Measurements from ENCODE around the gene ANKRD63. TPM values are rescaled to one million over a fixed set of nuclear protein-coding genes. Genes with fewer than 3 reads are reported as not detected.
A peak's percentile ranks its signal among the peaks of the same experiment; 100 is the strongest.

Gene ANKRD63
- total RNA-seq, 1 experiment from 2014 or later: 0.97 TPM

DNA sequence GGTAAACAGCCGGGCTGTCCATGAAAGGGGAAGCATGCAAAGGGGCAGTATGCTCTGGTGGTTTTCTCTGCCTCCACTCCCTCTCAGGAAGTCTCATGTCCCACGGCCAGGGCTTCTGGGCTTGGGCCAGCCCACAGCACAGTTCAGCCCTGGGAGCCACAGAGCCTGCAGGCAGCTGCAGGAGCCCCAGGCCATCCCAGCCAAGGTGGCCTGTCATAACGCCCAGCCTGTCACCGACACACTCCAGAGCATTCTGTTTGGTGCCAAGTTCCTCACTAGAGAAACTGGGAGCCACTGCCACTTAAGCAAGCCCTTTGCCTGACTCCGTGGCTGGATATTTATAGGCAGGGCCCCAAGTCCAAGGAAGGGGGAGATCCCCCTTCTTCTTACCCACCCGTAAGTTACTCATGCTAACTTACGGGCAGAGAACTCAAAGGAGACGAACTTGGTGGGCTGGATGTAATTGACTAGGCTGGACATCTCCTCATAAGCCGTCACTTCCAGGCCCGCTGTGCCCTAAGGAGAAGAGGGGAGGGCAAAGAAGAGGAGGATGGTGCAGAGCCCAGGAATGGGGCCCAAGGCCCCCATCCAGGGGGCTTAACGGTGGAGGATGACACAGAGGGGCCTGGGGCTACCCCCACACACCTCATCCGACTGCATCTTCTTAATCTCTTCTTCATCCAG lies 13.2 kb upstream of the ANKRD63 start:
- no peak for DNase-seq (ENCODE audit: low read depth)

DNA sequence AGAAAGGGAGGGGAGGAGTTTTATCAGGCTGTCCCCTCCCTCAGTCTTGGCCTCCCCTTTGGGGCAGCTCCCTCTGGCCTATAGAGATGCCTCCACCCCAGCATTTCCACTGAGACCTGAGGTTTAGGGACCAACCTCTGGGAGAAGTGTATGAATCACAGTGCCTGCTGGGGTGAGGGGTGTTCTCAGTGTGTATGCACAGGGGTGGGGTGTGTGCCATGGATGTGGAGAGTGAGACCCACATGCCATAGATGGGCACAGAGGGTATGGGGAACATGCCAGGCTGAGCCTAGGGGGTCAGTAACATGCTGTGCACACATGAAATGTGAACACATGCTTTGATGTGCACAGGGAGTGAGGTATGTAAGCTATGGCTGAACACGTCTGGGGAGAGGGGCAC lies 12.4 kb upstream of the ANKRD63 start:
- no peak for DNase-seq (ENCODE audit: low read depth)

DNA sequence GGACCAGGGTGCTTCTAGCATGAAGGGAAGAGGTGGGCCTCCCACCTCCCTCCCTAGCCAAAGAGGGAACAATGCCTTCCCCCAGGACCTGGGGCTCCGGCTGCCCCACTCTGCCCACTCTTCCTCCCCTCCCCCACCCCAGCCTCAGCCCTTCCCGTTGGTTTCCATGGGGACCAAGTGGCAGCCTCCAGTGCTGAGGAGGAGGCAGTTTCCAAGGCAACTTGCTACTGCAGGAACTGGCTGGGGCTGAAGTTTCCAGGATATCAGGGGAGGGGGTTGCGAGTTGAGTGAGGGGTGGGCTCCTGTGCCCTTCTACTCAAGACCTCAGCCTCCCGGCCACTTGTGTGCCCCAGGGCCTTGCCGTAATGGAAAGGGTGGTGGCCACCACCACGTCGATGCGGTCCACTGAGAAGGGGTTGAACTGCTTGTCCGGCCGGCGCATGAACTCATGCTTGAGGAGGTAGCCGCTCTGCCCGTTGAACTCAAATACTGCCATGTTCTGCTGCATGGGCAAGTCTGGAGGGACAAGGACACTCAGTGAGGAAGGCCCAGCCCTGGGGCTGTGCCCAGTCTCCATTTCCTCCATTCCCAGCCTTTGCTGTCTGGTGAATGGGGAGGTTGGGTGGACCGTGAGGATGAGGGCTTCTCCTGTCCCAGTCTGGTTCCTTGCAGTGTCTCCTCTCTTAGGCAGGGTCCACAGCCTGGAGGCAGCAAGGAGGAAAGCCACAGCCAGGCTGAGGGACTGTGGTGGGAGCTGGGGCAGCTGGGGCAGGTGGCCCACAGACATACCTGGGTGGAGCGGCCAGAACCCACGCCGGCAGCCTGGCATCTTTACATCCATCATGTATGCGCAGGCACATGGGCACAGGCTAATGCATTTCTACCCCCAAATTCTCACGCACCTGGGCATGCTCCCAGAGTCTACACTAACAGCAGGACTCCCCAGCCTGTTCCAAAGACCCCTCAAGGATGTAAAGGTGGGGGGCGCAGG lies 11.3 kb upstream of the ANKRD63 start:
- no peak for DNase-seq (ENCODE audit: low read depth)

DNA sequence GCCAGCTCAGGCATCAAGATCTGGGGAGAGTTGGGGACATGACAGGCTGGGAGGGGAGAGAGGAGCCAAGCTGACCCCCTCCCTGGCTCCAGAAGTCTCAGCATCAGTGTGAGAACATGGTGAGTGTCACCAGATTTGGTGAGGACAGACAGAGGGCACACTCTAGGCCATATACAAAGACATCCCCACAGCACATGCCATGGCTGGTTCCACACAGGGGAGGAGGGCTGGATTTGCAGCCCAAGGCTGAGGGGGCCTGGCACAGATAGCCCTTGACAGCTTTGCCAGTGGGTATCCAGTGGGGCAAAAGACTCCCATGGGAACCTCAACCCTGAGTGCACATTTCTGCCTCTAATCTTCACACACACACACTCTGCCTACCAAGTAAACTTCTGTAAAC lies 10.1 kb upstream of the ANKRD63 start:
- no peak for DNase-seq (ENCODE audit: low read depth)

DNA sequence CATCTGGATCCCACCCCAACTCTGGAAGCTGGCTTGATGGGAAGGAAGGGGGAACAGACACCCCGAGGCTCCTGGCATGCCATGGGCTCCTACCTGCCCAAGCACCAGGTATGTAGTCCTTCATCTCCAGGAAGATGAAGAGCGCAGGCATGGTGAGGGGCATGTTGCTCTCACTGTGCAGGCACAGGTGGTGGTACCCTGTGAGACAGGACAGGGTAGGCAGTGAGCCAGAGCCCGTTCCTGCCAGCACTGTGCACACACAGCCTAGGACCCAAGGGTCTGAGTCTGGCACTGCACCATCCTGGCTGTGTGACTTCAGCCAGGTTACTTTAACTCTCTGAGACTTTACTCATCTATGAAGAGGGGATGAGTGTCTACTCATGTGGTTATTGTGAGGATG lies 9.4 kb upstream of the ANKRD63 start:
- DNase-seq (ENCODE audit: low read depth): no peak

DNA sequence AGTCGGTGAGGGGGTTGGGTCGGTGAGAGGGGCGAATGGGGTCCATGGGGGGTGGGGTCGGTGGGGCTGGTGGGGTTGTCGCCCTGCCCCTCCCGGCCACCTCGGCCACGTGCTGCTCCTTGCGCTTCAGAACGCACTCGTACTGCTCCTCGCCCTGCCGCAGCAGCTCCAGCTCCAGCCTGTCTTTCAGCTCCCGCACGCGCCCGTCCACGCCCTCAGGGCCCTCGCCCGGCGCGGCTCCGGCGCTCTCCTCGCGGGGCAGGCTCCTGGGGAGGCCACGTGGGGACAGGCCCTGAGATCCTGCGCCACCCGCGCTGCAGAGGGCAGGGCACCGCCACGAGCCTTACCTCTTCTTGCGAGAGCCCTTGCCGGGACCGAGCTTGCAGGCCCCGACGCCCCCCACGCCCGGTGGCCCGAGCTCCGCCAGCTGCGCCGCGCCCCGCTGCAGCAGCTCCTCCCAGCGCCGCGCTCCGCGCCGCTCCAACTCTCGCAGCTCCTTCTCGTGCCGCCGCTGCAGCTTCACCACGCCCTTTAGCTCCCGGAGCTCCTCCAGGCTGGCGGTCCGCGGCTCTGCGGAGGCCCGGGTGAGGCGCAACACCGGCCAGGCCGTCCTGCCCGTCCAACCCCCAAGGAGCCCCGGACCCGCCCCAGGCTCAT lies 8.2 kb upstream of the ANKRD63 start:
- DNase-seq (ENCODE audit: low read depth): peak; percentile 66

DNA sequence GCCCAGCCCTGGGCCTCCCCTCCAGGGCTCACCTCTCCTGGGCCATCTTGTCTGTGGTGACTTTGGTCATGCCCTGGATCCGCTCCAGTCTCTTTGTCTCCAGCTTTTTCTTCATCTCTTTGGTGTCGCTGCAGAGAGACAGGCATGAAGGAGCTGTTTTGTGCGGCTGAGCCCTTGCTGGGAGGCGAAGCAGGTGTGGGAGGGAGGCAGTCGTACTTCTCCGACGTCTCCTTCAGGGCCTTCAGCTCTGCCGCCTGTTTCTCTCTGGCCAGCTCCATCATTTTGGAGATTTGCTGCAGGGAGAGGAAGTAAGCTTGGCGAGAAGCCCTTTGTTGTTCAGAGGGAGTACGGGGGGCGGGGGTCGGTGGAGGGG lies 7.7 kb upstream of the ANKRD63 start:
- DNase-seq (ENCODE audit: low read depth): no peak

DNA sequence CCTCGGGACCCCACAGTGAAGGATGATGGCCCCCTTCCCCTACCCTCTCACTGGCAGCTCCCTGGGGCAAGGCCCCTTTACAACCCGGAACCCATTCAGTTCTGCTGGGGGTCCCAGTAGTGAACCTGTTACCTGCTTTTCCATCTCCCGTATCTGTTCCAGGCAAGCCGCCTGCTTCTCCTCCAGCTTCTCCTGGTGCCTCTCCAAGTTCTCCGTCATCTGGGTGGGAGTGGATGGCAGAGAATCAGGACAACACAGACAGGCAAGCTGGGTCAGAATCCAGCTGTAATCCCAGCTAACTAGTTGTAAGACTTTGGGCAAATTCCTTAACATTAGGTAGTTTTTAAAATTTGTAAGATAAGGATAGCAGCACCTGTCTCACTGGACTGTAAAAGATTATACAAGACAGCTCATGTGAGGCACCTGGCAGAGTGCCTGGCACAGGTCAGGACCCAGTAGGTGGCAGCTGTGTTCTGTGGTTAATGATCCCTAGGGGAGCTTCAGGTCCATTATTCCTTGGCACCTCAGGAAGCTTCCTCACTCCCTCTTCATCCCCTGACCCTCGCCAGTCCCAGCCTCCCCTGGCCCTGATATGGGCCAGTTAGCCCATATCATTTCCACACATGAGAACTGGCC lies 6.4 kb upstream of the ANKRD63 start:
- DNase-seq (ENCODE audit: low read depth): no peak

DNA sequence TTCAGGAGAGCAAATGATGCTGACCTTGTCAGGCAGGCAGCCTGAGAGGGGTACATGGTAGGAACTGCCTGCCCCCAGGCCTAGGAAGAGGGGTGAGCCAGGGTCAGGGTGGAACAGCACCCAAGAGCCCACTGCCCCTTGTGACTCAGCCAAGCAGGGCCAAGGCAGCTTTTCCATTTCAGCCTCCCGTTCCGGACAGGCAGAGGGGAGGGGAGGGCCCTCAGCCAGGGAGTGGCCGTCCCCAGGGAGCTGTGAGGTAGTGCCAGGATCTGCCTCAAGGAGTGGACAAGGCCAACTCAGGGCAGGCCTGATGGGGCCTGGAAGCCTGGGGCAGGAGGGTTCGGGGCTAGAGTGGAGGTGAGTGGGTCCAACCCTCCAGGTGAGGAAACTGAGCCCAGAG lies 5.1 kb upstream of the ANKRD63 start:
- no peak for DNase-seq (ENCODE audit: low read depth)

DNA sequence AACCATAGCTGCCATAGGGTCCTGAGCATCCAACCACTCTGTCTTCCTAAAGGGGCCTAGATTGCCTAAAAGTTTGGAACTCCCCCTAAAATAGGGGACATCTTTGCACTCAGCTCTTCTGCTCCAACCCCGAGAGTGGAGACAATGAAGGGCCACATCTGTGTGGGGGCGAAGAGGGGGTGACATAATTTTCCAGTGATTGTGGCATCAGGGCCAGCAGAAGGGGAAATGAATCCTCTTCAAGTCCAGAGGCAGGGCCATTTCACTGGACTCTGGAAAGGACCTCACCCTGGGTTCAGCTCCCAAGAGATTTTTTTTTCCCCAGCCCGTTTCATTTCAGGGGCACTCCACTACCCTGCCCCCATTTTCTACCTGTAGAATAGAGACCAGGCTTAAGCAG lies 4.6 kb upstream of the ANKRD63 start:
- no peak for DNase-seq (ENCODE audit: low read depth)

DNA sequence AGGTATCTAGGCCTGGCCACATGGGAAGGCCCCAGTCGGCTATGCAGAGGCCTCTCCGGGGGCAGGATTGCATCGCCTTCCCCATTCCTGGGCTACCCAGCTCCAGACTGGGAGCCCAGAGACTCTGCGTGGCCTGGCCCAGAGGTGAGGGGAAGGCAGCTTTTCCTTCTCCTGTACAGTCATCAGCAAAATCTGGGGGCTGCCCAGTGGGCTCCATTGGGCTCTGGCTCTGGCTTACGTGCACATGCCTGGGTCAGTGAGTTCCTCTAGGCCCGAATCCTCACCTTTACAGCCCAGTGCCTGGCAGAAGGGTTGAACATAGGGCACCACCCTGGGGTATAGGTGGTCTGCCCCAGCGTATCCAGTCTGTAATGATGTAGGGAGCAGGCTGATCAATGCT lies 3.9 kb upstream of the ANKRD63 start:
- no peak for DNase-seq (ENCODE audit: low read depth)

DNA sequence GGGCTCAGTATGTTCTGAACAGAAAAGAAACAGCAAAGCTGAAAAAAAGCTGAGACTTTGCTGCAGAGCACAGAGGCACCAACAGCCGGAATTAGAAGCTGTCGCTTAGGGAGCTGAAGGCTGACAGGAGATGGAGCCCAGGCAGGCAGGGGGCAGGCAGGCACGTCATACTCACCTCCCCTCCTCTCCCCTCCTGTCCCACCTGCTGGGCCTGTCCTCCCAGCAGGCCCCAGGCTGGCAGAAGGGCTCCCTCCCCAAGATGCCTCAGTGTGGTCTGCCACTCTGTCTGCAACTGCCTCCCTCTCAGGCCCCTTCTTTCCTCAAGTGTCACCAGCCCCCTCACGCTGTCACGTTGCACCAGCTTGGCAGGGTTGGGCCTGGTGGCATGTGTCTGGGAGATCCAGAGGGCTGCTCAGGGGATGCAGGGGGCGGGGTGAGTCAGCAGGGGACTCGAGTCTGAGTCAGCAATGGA lies 3.2 kb upstream of the ANKRD63 start:
- no peak for DNase-seq (ENCODE audit: low read depth)

DNA sequence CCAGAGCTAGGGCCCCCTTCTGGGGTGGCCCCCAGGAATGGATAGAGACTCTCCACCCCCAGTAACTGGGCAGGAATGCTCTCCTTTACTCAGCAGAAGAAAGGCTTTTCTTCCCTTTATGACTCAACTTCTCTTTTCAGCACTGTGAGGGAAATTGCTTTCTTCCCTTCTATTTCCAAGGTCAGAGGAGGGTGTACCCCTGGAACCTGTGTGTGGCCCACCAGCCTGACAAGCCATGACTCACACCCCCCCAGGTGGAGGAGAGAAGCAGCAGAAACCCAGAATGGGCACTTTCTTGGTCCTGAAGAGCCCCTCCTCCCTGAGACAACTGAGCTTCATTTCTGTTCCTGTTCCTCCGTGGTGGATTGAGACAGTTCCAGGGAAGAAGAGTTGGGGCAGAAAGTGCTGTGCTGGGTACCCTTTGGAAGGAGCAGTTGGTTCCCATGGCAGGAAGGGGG lies 2.7 kb upstream of the ANKRD63 start:
- no peak for DNase-seq (ENCODE audit: low read depth)

DNA sequence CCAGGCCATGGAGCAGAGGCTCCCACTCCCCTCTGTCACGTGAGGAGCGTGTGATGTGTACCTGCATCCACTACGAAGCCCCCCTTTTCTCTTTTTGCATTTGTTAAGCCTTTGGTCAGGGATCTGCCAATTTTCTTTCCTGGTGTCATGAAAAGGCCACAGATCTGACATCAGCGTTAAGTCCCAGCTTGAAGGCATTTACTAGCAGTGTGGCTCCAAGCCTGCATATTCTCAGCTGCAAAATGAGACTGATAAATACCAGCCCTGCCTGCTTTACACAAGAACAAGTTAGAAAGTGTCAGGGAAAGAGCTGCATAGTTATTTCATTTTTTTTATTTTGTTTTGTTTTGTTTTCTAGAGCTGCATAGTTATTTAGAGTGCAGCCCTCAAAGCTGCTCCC lies 2.3 kb upstream of the ANKRD63 start:
- DNase-seq (ENCODE audit: low read depth): no peak

DNA sequence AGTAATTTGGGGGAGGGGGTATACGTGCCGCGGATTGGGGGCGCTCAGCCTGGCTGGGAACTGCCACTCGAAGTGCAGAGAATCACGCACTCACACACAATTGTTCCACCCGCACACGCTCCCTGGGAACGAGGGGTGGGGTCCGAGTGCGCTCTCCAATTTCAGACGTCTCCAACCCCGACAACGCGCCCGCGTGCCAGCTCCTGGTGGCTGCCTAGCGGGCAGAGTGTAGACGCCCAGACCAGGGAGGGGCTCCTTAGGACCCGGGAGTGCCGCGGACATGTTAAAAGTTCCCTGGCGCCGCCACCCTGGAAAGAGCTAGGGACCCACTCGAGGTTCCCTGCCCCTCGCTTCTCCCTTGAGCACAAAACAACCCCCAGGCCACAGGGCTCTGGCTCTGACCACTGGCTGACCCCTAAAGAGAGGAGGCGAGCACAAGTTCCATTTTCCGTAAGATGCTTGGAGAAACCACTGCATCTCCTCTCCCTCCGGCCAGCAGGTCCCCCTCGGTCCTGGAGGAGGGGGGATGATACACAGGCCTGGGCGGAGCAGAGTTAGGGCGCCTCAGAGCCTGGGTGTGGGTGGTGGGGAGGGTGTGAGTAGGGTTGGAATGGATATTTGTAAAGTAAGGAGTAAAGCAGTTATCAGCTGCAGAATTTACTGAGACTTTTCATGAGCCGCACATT lies 894 bp upstream of the ANKRD63 start:
- no peak for DNase-seq (ENCODE audit: low read depth)

DNA sequence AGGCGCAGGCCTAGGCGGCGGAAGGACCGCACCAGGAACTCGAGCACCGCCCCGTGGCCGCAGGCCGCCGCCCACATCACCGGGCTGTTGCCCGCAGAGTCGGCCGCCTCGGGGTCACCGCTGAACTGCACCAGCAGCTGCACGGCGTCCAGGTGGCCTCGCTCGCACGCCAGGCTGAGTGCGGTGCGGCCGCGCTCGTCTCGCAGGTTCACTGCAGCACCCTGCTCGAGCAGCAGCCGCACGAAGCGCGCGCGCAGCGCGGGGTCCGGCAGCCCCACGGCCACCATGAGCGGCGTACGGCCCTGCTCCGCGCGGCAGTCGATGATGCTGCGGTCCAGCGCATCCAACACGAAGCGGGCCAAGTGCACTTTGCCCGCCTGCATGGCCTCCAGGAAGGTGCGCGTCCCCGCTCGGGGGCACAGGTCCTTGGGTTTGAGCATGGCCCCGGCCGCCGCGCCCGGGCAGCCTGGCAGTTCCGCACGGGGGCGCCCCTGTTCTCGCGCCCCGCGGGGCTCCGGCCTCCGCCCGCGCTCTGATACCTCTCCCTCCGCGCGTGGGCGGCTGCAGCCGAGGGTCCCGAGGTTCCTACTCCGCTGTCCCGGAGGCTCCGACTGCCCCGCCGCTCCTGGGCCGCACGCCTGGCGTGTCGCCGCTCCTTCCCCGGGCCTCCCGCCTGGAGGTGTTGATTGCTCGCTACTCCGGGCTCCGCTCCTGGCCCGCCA lies 556 bp downstream of the ANKRD63 start:
- DNase-seq (ENCODE audit: low read depth): peak; percentile 52

DNA sequence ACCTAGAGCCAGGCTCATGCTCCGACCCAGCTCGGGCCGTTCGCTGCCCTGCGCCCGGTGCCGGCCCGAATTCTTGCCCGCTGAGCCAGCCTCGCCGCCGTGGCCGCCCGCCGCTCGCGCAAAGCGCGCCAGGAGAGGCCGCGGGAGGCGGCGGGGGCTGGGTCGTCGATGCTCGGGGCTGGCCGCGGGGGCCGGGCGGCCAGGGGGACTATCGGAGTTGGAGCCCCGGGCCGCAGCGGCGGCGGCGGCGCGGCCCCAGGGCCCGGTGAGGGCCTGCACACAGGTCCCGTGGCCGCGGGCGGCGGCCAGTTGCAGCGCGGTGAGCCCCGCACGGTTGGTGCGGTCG lies 1.1 kb downstream of the ANKRD63 start:
- DNase-seq (ENCODE audit: low read depth): no peak

DNA sequence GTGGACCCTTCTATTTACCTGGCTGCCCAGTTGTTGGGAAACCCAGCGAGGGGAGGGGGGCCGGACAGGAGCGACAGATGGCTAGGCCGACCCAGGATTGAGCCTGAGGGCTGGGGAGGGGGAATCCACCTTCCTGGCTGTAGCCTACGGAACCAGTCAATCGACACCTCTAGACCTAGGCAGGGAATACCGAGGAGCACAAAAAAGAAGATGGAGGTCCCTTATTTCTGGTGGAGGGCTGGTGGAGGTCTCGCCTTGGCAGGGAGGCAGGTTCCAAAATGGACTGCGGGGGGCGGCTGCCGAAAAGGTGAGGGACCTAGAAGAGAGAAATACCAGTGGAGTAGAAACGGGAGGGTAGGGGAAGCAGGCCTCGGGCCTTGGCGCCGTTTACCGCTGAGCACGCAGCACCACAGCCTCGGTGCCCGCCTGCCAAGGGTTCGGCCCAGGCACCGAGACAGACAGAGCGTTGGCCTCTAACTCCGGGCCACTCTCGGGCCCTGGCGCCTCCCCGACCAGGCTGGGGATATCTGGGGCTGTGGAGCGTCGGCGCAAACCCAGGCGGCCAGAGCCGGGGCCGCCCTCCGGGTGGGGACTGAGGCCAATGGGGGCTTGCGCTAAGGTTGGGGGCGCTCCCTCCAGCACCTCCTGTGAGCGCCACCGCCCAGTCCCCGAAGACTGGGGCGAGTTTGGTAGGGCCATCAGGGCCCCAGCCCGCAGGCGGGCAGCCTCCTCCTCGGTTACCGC lies 1.6 kb downstream of the ANKRD63 start:
- no peak for DNase-seq (ENCODE audit: low read depth)

DNA sequence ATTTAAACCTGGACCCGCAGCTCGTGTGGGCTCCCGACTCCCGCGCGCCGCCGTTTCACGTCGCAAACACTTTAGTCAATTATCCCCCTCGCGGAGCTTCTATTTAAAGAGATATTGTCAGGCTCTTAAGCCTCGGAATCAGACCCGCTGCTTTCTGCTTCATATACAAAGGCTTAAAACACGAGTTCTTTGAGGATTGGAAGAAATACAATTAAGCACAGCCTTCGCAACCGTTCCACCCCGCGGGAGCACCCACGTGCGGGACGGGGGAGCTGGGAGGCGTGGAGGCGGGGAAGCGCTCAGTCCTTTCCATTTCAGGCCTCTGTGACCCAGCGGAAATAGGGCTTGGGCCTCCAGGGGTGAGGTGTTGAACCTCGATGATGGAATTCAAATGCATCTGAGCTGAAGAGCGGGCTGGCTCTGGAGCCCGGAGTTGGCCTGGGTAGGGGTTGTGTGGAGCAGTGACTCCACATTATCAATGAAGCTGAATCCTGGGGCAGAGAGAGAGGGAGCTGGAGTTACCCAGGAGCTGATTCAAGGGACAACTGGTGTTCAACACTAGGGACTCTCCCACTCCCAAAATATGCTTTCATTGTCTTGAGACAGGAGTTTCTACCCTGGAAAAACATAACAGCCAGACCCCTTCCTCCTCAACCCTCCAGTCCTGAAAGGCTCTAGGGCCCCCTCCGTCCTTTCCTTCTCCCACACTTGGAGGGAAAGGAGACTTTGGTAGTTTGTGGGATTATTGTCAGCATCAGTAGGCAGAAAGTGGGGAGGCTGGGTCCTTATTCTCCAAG lies 2.4 kb downstream of the ANKRD63 start:
- no peak for DNase-seq (ENCODE audit: low read depth)

Measured in Daoy (cell line).